Activated T-helper 1 cell treated with anti-CD3 and anti-CD28 coated beads, Interleukin-12 subunit alpha, Interleukin-12 subunit beta, Interleukin-2, Interleukin-4 antibody, amounts not matched to agents 30 ng/mL and 10 ng/mL and 1 ng/mL, durations not matched to agents 14 hours and 24 hours and 36 hours (primary cell): ENCODE results near the gene DHRSX. TPM values are rescaled to one million over a fixed set of nuclear protein-coding genes. Genes with fewer than 3 reads are reported as not detected.
"Not testable (repeated sequence)": the region's sequence is repeated elsewhere in the genome, so short reads cannot be mapped to it uniquely, and the experiment has no call there.

Experiments
- DNase-seq: peaks from one replicate; pipeline ENCODE4 v3.0.0; 2021; ENCODE audit warnings: low spot score
- H3K27ac Mint-ChIP-seq: one replicate; pipeline ENCODE4 v1.8.0; 2021; ENCODE audit warnings: mild to moderate bottlenecking, mixed read lengths
- H3K27me3 Mint-ChIP-seq: one replicate; pipeline ENCODE4 v1.8.0; 2022; ENCODE audit warnings: mild to moderate bottlenecking, moderate library complexity, mixed read lengths; ENCODE audit not compliant: insufficient read depth
- H3K36me3 Mint-ChIP-seq: one replicate; pipeline ENCODE4 v1.8.0; 2021; ENCODE audit warnings: low read depth, mixed read lengths
- H3K4me1 Mint-ChIP-seq: one replicate; pipeline ENCODE4 v1.8.0; 2021; ENCODE audit warnings: low read depth, mixed read lengths
- H3K4me3 Mint-ChIP-seq: one replicate; pipeline ENCODE4 v1.8.0; 2021; ENCODE audit warnings: mild to moderate bottlenecking, moderate library complexity, mixed read lengths
- H3K9me3 Mint-ChIP-seq: one replicate; pipeline ENCODE4 v1.8.0; 2021; ENCODE audit warnings: mixed read lengths
- intact Hi-C: fragments of 100-400 bp; cut with micrococcal nuclease; formaldehyde crosslinking; loops from one replicate; pipeline ENCODE4 v1.15.1; 2024
- total RNA-seq: library from RNA; stranded (reverse); gene quantifications from 2 replicates; pipeline ENCODE4 v1.2.3, GENCODE V29; 2022

Gene DHRSX
- total RNA-seq, 1 donor from 2014 or later: 26.3 TPM

- Mint-ChIP-seq H3K27me3 (no peaks in the 10 kb centered on the region), H3K9me3 (peaks cover 39% of the 10 kb centered on the region), H3K4me3 (no peak overlapping the region), H3K27ac (no peak overlapping the region), H3K36me3 (peaks cover 8% of the 10 kb centered on the region), H3K4me1 (no peaks in the 10 kb centered on the region)
- intact Hi-C loops: no loop called here
- DNase-seq: no peak
Observed at GRCh38 chrX:2360731-2361130, 140.0 kb downstream of the DHRSX start.

- H3K4me1 Mint-ChIP-seq, H3K27me3 Mint-ChIP-seq, DNase-seq, intact Hi-C loops, H3K4me3 Mint-ChIP-seq, H3K27ac Mint-ChIP-seq, H3K36me3 Mint-ChIP-seq: not testable (repeated sequence)
- H3K9me3 Mint-ChIP-seq: peaks cover 34% of the 10 kb centered on the region
Observed at GRCh38 chrX:2359522-2359921, 141.3 kb downstream of the DHRSX start.

DNA sequence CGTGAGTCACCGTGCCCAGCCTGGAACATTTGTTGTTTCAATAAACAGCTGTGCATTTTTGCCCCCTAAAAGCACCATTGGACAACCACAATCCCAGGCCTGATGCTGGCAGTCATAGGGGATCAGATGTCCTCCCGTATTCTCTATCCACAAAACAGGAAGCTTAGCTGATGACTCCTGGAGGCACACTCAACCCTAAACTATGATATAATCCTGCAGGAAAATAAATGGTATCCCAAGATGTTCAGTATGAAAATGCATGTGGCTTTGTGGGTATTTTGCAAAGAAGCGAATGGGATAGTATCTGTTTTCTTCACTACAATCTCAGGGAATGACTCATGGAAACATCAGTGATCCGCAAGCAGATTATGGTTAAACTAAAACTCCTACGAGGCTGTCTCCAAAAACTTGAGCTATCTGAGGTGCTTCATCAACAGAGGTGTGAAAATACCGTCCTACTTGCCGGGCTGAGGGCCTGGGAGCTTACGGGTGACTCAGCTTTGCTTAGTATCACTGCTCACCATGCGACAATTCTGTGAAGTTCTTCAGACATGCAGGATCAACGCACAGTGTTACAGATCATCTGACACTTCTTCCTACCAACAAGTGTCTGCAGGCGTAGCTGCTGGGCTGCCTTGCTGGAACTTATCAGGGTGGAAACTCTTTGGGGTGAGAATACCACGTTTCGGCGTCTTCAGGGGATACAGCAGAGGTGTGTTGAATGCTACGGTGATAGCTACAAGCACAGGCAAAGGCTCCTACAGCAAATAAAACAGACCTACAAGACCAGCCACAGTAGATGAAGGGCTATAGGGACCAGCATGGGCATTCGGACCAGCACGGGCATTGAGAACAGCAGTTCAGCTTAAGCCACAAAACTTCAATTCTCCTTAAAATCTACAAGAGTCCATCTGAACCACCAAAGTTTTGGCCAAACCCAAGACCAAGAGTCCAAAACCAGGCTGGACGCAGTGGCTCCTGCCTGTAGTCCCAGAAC, 148.5 kb downstream of the DHRSX start:
- Mint-ChIP-seq H3K9me3 (peaks cover 20% of the 10 kb centered on the region), H3K4me3 (no peak overlapping the region), H3K27me3 (no peaks in the 10 kb centered on the region), H3K27ac (no peak overlapping the region), H3K4me1 (no peaks in the 10 kb centered on the region), H3K36me3 (peaks cover 11% of the 10 kb centered on the region)
- no peak for DNase-seq
- intact Hi-C loops: no loop called here

DNA sequence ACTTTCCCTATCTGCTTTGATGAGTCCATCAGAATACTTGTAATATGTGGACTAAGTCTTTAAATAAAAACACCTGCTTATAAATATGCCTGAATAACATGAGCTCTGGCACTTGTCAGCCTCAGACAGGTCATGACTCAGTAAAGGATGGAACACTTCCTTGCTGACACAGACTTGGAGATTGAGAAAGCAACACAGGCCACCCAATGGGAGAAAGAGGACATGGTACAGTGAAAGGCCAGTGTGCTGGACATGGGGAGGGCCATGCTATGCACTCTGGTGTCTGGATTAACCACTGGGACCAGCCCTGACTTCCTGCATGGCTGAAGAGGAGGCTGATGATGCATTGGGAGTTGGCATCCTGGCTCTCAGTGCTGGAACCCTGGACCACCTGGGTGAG, 149.5 kb downstream of the DHRSX start:
- Mint-ChIP-seq H3K27me3 (no peaks in the 10 kb centered on the region), H3K27ac (no peak overlapping the region), H3K36me3 (peaks cover 13% of the 10 kb centered on the region), H3K4me1 (no peaks in the 10 kb centered on the region), H3K4me3 (no peak overlapping the region), H3K9me3 (peaks cover 22% of the 10 kb centered on the region)
- DNase-seq: no peak
- intact Hi-C loops: no loop called here

GRCh38 chrX:2350703-2351102, 150.1 kb downstream of the DHRSX start:
- DNase-seq, H3K27ac Mint-ChIP-seq, H3K27me3 Mint-ChIP-seq, H3K4me3 Mint-ChIP-seq, intact Hi-C loops, H3K4me1 Mint-ChIP-seq: not testable (repeated sequence)
- peaks cover 28% of the 10 kb centered on the region for H3K9me3 Mint-ChIP-seq
- peaks cover 13% of the 10 kb centered on the region for H3K36me3 Mint-ChIP-seq

GRCh38 chrX:2350036-2350435, 150.7 kb downstream of the DHRSX start:
- H3K27ac Mint-ChIP-seq, intact Hi-C loops, H3K27me3 Mint-ChIP-seq, DNase-seq, H3K4me1 Mint-ChIP-seq, H3K4me3 Mint-ChIP-seq: not testable (repeated sequence)
- Mint-ChIP-seq H3K36me3 (peaks cover 13% of the 10 kb centered on the region), H3K9me3 (peaks cover 28% of the 10 kb centered on the region)

GRCh38 chrX:2348211-2348610, 152.6 kb downstream of the DHRSX start:
- DNase-seq: no peak
- H3K27ac Mint-ChIP-seq: no peak overlapping the region
- H3K27me3 Mint-ChIP-seq: no peaks in the 10 kb centered on the region
- H3K36me3 Mint-ChIP-seq: peaks cover 10% of the 10 kb centered on the region
- no peak overlapping the region for H3K4me3 Mint-ChIP-seq
- H3K9me3 Mint-ChIP-seq: peaks cover 32% of the 10 kb centered on the region
- intact Hi-C loops: no loop called here
- no peaks in the 10 kb centered on the region for H3K4me1 Mint-ChIP-seq

GRCh38 chrX:2346158-2346557, 154.6 kb downstream of the DHRSX start:
- intact Hi-C loops: no loop called here
- Mint-ChIP-seq H3K4me3 (no peak overlapping the region), H3K27ac (no peak overlapping the region), H3K27me3 (no peaks in the 10 kb centered on the region), H3K4me1 (no peaks in the 10 kb centered on the region), H3K36me3 (peaks cover 15% of the 10 kb centered on the region), H3K9me3 (peaks cover 49% of the 10 kb centered on the region)
- no peak for DNase-seq

DNA sequence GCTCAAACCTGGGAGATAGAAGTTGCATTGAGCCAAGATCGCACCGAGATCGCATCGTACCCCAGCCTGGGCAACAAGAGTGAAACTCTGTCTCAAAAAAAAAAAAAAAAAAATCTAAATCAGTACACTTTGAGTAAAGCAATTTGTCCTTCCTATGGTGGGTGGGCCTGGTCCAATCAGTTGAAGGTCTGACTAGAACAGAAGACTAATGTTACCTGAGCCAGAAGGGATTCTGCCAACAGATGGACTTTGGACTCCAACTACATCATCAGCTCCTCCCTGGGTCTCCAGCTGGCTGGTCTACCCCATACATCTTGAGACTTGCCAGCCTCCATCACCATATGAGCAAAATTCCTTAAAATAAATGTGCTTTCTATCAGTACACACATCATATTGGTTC, 155.2 kb downstream of the DHRSX start:
- H3K36me3 Mint-ChIP-seq: peaks cover 17% of the 10 kb centered on the region
- intact Hi-C loops: no loop called here
- H3K27ac Mint-ChIP-seq: no peak overlapping the region
- H3K4me1 Mint-ChIP-seq: no peaks in the 10 kb centered on the region
- H3K27me3 Mint-ChIP-seq: no peaks in the 10 kb centered on the region
- peaks cover 50% of the 10 kb centered on the region for H3K9me3 Mint-ChIP-seq
- no peak overlapping the region for H3K4me3 Mint-ChIP-seq
- no peak for DNase-seq

GRCh38 chrX:2343413-2343812, 157.4 kb downstream of the DHRSX start:
- intact Hi-C loops: no loop called here
- Mint-ChIP-seq H3K27me3 (no peaks in the 10 kb centered on the region), H3K36me3 (peaks cover 26% of the 10 kb centered on the region), H3K4me1 (no peaks in the 10 kb centered on the region), H3K9me3 (peaks cover 66% of the 10 kb centered on the region), H3K27ac (no peak overlapping the region), H3K4me3 (no peak overlapping the region)
- DNase-seq: no peak

DNA sequence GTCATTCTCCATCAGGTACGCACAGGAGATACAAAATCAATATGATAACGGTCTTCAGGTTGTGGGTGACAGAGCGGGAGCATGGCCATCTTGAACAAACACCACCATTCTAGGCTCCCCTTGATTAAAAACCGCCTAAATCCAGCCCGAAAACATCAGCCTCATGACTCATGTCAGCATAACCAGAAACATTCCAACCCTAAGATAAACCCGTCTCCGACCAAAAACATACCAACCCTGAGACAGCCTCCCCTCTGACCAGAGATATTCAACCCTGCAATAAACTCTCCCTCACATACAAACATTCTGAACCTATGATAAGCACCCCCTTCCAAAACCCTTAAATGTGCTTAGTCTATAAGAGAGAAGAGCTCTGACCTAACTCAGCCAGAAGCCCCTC, 157.9 kb downstream of the DHRSX start:
- Mint-ChIP-seq H3K4me3 (no peak overlapping the region), H3K36me3 (peaks cover 26% of the 10 kb centered on the region), H3K4me1 (no peaks in the 10 kb centered on the region), H3K9me3 (peaks cover 66% of the 10 kb centered on the region), H3K27ac (no peak overlapping the region), H3K27me3 (no peaks in the 10 kb centered on the region)
- intact Hi-C loops: no loop called here
- no peak for DNase-seq

- H3K9me3 Mint-ChIP-seq: peaks cover 70% of the 10 kb centered on the region
- peaks cover 29% of the 10 kb centered on the region for H3K36me3 Mint-ChIP-seq
Observed at GRCh38 chrX:2342281-2342688, 158.5 kb downstream of the DHRSX start.

DNA sequence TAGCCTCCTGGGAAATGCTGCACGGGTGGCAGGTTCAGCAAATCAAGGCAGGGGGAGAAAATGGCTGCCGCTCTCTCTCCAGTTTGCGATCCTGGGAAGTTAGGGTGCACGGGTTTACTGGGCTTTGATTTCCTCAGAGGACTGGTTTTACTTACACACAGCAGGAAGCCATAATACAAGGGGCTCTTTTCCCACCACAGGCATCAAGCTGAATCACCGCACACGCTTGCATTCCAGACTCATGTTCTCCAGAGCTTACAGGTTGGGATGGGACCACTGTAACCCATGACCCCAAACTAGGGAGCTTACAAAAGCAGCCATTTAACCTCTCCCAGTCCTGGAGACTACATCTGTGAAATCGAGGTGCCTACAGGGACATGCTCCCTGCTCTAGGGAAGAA, 159.8 kb downstream of the DHRSX start:
- no peaks in the 10 kb centered on the region for H3K27me3 Mint-ChIP-seq
- no peaks in the 10 kb centered on the region for H3K4me1 Mint-ChIP-seq
- peaks cover 28% of the 10 kb centered on the region for H3K36me3 Mint-ChIP-seq
- no peak for DNase-seq
- H3K4me3 Mint-ChIP-seq: no peak overlapping the region
- H3K27ac Mint-ChIP-seq: no peak overlapping the region
- intact Hi-C loops: no loop called here
- peaks cover 69% of the 10 kb centered on the region for H3K9me3 Mint-ChIP-seq

More at GRCh38 chrX:2342281-2342688, 158.5 kb downstream of the DHRSX start:
- Mint-ChIP-seq H3K4me1 (no peaks in the 10 kb centered on the region), H3K27ac (no peak overlapping the region), H3K27me3 (no peaks in the 10 kb centered on the region), H3K4me3 (no peak overlapping the region)
- intact Hi-C loops: no loop called here
- no peak for DNase-seq
